Peyer's patch (tissue), 4 donors: ENCODE measurements around the gene PRRT4. TPM values are rescaled to one million over a fixed set of nuclear protein-coding genes. Genes with fewer than 3 reads are reported as not detected.

Source experiments
- DNase-seq, 3 donors: peaks; one replicate each; pipeline ENCODE4 v3.0.0-alpha.2; 2017 to 2019
- H3K27ac ChIP-seq, 4 donors: fragments of 200-600 bp; sonication (generic); one replicate each; pipeline ENCODE4 v1.5.1; 2016 to 2019
- H3K27me3 ChIP-seq, 2 donors: fragments of 200-600 bp; sonication (generic); one replicate each; pipeline ENCODE4 v1.5.1; 2019
- H3K36me3 ChIP-seq, 3 donors: fragments of 200-600 bp; sonication (generic); one replicate each; pipeline ENCODE4 v1.5.1; 2016 to 2019
- H3K4me1 ChIP-seq, 4 donors: fragments of 200-600 bp; sonication (generic); one replicate each; pipeline ENCODE4 v1.5.1; 2016 to 2019
- H3K4me3 ChIP-seq, 4 donors: fragments of 200-600 bp; sonication (generic); 1 replicate in 3 of 4; 2 replicates in 1 of 4; pipeline ENCODE4 v1.5.1; 2016 to 2019; ENCODE audit warnings: mild to moderate bottlenecking in 1 of 4
- H3K9me3 ChIP-seq, 4 donors: fragments of 200-600 bp; sonication (generic); one replicate each; pipeline ENCODE4 v1.5.1; 2016 to 2019; ENCODE audit warnings: mild to moderate bottlenecking in 1 of 4
- POLR2A ChIP-seq, 2 donors: fragments of 450-650 bp; IDR thresholded peaks; one replicate each; pipeline ENCODE4 v1.5.1; 2017; ENCODE audit warnings: antibody characterized with exemption in 2 of 2, mild to moderate bottlenecking in 2 of 2, moderate library complexity in 2 of 2
- total RNA-seq, 4 donors: library from RNA; depleted of rRNA; stranded (reverse); fragments of >200 nt; gene quantifications; one replicate each; pipeline ENCODE4 v1.1.0, GENCODE V29; 2016
- TF ChIP-seq, protein P1 (sequence below), 6 experiments: fragments of 450-650 bp in 4 of 6; fragments of 200-600 bp in 2 of 6; sonication (generic) in 1 of 6; IDR thresholded peaks; one replicate each; pipeline ENCODE4 v1.5.1; 2017 to 2019; ENCODE audit warnings: antibody characterized with exemption in 6 of 6, mild to moderate bottlenecking in 3 of 6, moderate library complexity in 1 of 6

The PRRT4 gene
- total RNA-seq, 4 donors from 2014 or later = 0.66 TPM; not detected in 3

DNA sequence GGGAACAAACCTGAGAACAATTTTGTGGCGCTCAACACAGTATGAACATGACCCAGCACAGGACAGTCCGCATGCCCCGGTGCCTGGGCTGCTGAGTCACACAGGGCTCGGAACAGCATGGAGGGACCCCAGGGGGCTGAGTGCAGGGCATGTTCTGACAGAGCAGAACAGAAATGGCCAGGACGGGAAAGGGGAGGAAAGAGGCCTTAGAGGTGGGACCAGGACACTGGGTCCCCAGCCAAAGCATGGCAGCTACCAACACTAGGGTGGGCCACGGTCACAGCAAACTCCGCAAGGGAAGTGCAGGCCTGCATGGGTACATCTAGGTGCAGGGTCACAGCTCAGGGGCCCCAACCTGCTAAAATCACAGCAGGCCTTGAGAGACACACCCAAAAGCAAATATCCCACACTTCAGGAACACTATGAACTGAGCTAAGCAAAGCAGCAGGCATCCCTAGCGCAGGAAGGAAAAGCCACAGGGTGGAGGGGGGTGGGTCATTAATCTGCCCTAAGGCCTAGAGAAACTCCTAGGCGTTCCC, 42.7 kb upstream of the PRRT4 start:
- no peaks in the 10 kb centered on the region for H3K9me3 ChIP-seq
- H3K4me3 ChIP-seq = no peak overlapping the region
- H3K27me3 ChIP-seq = no peaks in the 10 kb centered on the region
- DNase-seq = no peak
- H3K27ac ChIP-seq = no peak overlapping the region
- H3K4me1 ChIP-seq = peaks cover 0 to 35% (median 12%) of the 10 kb centered on the region in 4 donors
- no peak for TF ChIP-seq POLR2A (IDR thresholded peaks at IDR 0.05)
- TF ChIP-seq, protein P1, sequence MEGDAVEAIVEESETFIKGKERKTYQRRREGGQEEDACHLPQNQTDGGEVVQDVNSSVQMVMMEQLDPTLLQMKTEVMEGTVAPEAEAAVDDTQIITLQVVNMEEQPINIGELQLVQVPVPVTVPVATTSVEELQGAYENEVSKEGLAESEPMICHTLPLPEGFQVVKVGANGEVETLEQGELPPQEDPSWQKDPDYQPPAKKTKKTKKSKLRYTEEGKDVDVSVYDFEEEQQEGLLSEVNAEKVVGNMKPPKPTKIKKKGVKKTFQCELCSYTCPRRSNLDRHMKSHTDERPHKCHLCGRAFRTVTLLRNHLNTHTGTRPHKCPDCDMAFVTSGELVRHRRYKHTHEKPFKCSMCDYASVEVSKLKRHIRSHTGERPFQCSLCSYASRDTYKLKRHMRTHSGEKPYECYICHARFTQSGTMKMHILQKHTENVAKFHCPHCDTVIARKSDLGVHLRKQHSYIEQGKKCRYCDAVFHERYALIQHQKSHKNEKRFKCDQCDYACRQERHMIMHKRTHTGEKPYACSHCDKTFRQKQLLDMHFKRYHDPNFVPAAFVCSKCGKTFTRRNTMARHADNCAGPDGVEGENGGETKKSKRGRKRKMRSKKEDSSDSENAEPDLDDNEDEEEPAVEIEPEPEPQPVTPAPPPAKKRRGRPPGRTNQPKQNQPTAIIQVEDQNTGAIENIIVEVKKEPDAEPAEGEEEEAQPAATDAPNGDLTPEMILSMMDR (IDR thresholded peaks at IDR 0.05) = no peak
- peaks cover 0 to 20% (median 0%) of the 10 kb centered on the region in 3 donors for H3K36me3 ChIP-seq

DNA sequence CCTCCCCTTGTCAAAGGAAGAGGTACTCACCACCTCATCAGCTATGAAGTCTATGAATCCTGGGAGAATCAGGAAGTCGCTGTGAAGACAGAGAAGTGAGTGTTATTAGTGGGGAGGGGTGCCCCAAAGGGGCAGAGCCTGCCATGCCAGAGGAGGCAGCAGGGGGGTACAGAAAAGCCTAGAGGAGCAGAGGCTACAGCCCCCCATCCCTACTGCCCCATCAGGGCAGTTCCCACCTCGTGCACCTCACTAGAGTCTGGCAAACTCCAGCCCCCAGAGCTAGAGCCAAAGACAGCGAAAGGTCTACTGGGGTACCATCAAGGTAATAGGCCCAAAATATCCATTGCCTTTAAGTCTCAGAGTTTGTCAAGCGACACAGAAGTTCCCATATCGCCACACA, 42.2 kb upstream of the PRRT4 start:
- Histone ChIP-seq H3K27me3 (no peaks in the 10 kb centered on the region), H3K9me3 (no peaks in the 10 kb centered on the region), H3K4me3 (no peak overlapping the region), H3K36me3 (peaks cover 0 to 20% (median 0%) of the 10 kb centered on the region in 3 donors), H3K27ac (no peak overlapping the region), H3K4me1 (peaks cover 0 to 30% (median 8%) of the 10 kb centered on the region in 4 donors)
- TF ChIP-seq POLR2A (IDR thresholded peaks at IDR 0.05) = no peak
- TF ChIP-seq, protein P1 (IDR thresholded peaks at IDR 0.05) = no peak
- DNase-seq = no peak

DNA sequence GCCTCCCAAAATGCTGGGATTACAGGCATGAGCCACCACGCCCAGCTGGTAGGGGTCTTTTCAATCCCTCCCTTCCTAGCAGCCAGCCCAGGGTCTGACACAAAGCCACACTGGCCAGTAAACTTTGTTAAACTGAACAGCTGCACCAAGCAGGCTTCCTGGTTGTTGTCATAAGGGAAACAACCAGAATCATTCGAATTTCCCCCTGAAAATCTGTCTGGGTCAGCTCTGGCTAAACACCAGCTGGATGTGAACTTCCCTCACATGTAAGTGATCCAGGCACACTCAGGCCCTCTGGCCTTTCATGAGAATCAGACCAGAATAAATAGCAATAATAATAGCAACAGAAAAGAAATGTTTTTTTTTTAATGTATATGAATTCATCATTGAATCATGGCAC, 40.9 kb upstream of the PRRT4 start:
- no peaks in the 10 kb centered on the region for H3K27me3 ChIP-seq
- DNase-seq = no peak
- TF ChIP-seq, protein P1 (IDR thresholded peaks at IDR 0.05) = no peak
- no peak for TF ChIP-seq POLR2A (IDR thresholded peaks at IDR 0.05)
- no peak overlapping the region for H3K4me3 ChIP-seq
- peaks cover 0 to 31% (median 0%) of the 10 kb centered on the region in 3 donors for H3K36me3 ChIP-seq
- H3K4me1 ChIP-seq = peaks cover 0 to 24% (median 8%) of the 10 kb centered on the region in 4 donors
- H3K9me3 ChIP-seq = no peaks in the 10 kb centered on the region
- H3K27ac ChIP-seq = no peak overlapping the region

DNA sequence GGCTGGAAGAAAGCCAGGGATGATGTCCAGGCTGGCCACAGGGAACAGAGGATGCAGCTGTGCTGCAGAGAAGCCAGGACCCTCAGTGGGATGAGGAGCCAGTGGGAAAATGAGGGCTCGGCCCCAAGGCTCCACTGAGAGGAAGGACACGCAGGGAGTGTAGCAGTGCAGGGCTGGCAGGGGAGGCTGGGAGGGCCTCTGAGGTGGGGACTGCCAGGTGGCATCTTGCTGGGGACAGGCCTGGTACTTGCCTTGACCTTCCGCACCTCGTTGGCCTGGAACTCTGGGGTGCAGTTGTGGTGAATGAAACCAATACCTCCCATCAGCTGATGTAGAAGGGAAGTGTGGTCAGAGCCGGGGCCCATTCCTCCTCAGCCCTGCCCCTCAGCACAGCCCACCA, 39.1 kb upstream of the PRRT4 start:
- DNase-seq = no peak
- no peak overlapping the region for H3K27ac ChIP-seq
- no peaks in the 10 kb centered on the region for H3K27me3 ChIP-seq
- H3K4me1 ChIP-seq = peaks cover 0 to 19% (median 5%) of the 10 kb centered on the region in 4 donors
- peaks cover 0 to 46% (median 0%) of the 10 kb centered on the region in 3 donors for H3K36me3 ChIP-seq
- no peak overlapping the region for H3K4me3 ChIP-seq
- H3K9me3 ChIP-seq = no peaks in the 10 kb centered on the region
- TF ChIP-seq, protein P1 (IDR thresholded peaks at IDR 0.05) = no peak
- TF ChIP-seq POLR2A (IDR thresholded peaks at IDR 0.05) = no peak

DNA sequence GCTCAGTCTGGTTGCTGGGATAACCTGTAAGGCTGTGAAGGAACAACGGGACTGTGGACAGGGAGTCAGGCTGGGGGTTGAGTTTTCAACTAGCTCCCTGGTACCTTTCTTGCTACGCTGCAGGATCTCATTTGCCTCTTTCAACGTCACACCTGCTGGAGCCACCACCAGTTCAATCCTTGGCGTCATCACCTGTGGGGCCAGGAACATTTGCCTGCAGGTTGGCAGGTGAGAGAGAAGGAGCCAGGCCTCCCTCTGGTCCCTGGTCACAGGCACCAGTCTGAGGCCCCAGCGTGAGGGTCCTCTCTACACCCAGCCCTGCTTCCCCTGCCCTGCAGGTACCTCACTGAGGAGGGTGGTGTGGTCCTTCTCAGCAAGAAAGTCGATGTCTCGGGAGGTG, 38.5 kb upstream of the PRRT4 start:
- Histone ChIP-seq H3K4me1 (peaks cover 0 to 13% (median 4%) of the 10 kb centered on the region in 4 donors), H3K4me3 (no peak overlapping the region), H3K36me3 (peaks cover 0 to 46% (median 0%) of the 10 kb centered on the region in 3 donors), H3K9me3 (no peaks in the 10 kb centered on the region), H3K27ac (no peak overlapping the region), H3K27me3 (no peaks in the 10 kb centered on the region)
- DNase-seq = no peak
- TF ChIP-seq, protein P1 (IDR thresholded peaks at IDR 0.05) = no peak

DNA sequence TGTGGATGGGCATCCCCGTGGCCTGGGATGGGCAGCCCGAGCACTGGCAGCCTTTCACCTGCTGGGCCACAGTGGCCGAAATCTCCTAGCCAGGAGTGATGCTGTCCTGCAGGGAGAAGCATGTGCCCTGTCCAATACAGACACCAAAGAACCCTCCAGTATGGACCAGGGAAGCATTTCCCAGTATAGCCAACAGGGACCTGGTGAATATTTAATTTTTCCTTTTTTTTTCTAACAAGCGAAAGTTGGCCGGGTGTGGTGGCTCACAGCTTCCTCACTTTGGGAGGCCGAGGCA, 37.3 kb upstream of the PRRT4 start:
- no peak for TF ChIP-seq POLR2A (IDR thresholded peaks at IDR 0.05)
- TF ChIP-seq, protein P1 (IDR thresholded peaks at IDR 0.05) = no peak
- Histone ChIP-seq H3K36me3 (peaks cover 0 to 49% (median 0%) of the 10 kb centered on the region in 3 donors), H3K27me3 (no peaks in the 10 kb centered on the region), H3K4me1 (peaks cover 0 to 1% (median 0%) of the 10 kb centered on the region in 4 donors), H3K9me3 (no peaks in the 10 kb centered on the region), H3K4me3 (no peak overlapping the region), H3K27ac (no peak overlapping the region)
- no peak for DNase-seq
